GM21786 (cell line): ENCODE data around the gene CAV2.

Experiments
- ATAC-seq: cut with Tn5 transposase; IDR thresholded peaks from one replicate; pipeline ENCODE4 v1.9.1; 2021; ENCODE audit not compliant: unreplicated experiment

The CAV2 gene

GRCh38 chr7:116494472-116494871 lies 5.1 kb upstream of the CAV2 start:
- no peak for ATAC-seq

GRCh38 chr7:116495736-116496135 lies 3.8 kb upstream of the CAV2 start:
- ATAC-seq = no peak

GRCh38 chr7:116496653-116497052 lies 2.9 kb upstream of the CAV2 start:
- ATAC-seq = no peak

GRCh38 chr7:116497708-116498107 lies 1.8 kb upstream of the CAV2 start:
- ATAC-seq = no peak

- ATAC-seq = peak; percentile 56
Measured at GRCh38 chr7:116500078-116500853, 728 bp downstream of the CAV2 start.

- no peak for ATAC-seq
Measured at GRCh38 chr7:116501425-116502167, 2.1 kb downstream of the CAV2 start.

- ATAC-seq = no peak
Measured at GRCh38 chr7:116502201-116503096, 2.9 kb downstream of the CAV2 start.

GRCh38 chr7:116503835-116504234 lies 4.3 kb downstream of the CAV2 start:
- ATAC-seq = no peak

- ATAC-seq = no peak
Measured at GRCh38 chr7:116505278-116505677, 5.7 kb downstream of the CAV2 start.

GRCh38 chr7:116505823-116506222 lies 6.3 kb downstream of the CAV2 start:
- ATAC-seq = no peak

GRCh38 chr7:116509982-116510579 lies 10.5 kb downstream of the CAV2 start:
- no peak for ATAC-seq

GRCh38 chr7:116510795-116511194 lies 11.3 kb downstream of the CAV2 start:
- ATAC-seq = no peak

- ATAC-seq = peak; percentile 99
Measured at GRCh38 chr7:116511552-116512519, 12.3 kb downstream of the CAV2 start.

GRCh38 chr7:116512520-116513188 lies 13.1 kb downstream of the CAV2 start:
- ATAC-seq = no peak

GRCh38 chr7:116515584-116515983 lies 16.0 kb downstream of the CAV2 start:
- ATAC-seq = no peak

- no peak for ATAC-seq
Measured at GRCh38 chr7:116516324-116516723, 16.8 kb downstream of the CAV2 start.

GRCh38 chr7:116517626-116518025 lies 18.1 kb downstream of the CAV2 start:
- no peak for ATAC-seq

- no peak for ATAC-seq
Measured at GRCh38 chr7:116518961-116519360, 19.4 kb downstream of the CAV2 start.

GRCh38 chr7:116521046-116521664 lies 21.6 kb downstream of the CAV2 start:
- ATAC-seq = no peak
